Measurements from ENCODE around the gene ODAD2. TPM values are rescaled to one million over a fixed set of nuclear protein-coding genes. Genes with fewer than 3 reads are reported as not detected.

ODAD2 gene
- total RNA-seq, 1 experiment from 2014 or later = not detected

DNA sequence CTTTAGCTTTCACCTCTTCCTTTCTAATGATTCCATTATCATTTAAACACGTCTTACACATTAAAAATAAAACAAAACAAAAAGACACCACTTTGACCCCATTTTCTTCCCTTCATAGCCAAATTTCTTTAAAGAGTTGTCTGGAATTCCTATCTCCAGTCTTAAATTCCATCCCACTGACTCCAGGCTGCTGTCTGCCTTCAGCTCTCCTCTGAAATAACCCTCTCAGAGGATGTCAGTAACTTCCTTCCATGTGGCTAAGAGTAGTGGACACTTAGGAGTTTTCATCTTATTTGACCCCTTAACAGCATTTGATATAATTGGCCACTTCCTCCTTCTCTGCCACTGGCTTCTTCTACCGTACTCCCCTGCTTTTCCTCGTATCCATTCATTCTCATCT is 183.6 kb downstream of the ODAD2 start:
- TF ChIP-seq, protein P1, sequence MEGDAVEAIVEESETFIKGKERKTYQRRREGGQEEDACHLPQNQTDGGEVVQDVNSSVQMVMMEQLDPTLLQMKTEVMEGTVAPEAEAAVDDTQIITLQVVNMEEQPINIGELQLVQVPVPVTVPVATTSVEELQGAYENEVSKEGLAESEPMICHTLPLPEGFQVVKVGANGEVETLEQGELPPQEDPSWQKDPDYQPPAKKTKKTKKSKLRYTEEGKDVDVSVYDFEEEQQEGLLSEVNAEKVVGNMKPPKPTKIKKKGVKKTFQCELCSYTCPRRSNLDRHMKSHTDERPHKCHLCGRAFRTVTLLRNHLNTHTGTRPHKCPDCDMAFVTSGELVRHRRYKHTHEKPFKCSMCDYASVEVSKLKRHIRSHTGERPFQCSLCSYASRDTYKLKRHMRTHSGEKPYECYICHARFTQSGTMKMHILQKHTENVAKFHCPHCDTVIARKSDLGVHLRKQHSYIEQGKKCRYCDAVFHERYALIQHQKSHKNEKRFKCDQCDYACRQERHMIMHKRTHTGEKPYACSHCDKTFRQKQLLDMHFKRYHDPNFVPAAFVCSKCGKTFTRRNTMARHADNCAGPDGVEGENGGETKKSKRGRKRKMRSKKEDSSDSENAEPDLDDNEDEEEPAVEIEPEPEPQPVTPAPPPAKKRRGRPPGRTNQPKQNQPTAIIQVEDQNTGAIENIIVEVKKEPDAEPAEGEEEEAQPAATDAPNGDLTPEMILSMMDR (IDR thresholded peaks at IDR 0.05) = no peak
- TF ChIP-seq SIN3A (IDR thresholded peaks at IDR 0.05; ENCODE audit: borderline replicate concordance, insufficient read depth, low read depth, low read length) = no peak
- TF ChIP-seq, protein P2, sequence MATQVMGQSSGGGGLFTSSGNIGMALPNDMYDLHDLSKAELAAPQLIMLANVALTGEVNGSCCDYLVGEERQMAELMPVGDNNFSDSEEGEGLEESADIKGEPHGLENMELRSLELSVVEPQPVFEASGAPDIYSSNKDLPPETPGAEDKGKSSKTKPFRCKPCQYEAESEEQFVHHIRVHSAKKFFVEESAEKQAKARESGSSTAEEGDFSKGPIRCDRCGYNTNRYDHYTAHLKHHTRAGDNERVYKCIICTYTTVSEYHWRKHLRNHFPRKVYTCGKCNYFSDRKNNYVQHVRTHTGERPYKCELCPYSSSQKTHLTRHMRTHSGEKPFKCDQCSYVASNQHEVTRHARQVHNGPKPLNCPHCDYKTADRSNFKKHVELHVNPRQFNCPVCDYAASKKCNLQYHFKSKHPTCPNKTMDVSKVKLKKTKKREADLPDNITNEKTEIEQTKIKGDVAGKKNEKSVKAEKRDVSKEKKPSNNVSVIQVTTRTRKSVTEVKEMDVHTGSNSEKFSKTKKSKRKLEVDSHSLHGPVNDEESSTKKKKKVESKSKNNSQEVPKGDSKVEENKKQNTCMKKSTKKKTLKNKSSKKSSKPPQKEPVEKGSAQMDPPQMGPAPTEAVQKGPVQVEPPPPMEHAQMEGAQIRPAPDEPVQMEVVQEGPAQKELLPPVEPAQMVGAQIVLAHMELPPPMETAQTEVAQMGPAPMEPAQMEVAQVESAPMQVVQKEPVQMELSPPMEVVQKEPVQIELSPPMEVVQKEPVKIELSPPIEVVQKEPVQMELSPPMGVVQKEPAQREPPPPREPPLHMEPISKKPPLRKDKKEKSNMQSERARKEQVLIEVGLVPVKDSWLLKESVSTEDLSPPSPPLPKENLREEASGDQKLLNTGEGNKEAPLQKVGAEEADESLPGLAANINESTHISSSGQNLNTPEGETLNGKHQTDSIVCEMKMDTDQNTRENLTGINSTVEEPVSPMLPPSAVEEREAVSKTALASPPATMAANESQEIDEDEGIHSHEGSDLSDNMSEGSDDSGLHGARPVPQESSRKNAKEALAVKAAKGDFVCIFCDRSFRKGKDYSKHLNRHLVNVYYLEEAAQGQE (IDR thresholded peaks at IDR 0.05; ENCODE audit: insufficient read depth in 1 of 2, low read depth in 2 of 2, low read length in 1 of 2) = no peak
- no peak for TF ChIP-seq POLR2AphosphoS5 (IDR thresholded peaks at IDR 0.05; ENCODE audit: low read depth, low read length)
- no peak for TF ChIP-seq TCF7L2 (IDR thresholded peaks at IDR 0.05; ENCODE audit: low read depth, low read length)
- POLR2A ChIA-PET = no interaction called here
- CTCF ChIA-PET = no interaction called here
- intact Hi-C loops (cut with micrococcal nuclease; ENCODE audit: unreplicated experiment) (no loop called here), in situ Hi-C loops (cut with HindIII; ENCODE audit: low pct_unique_long_range_greater_than_20kb, low sequenced_read_pairs) (no loop called here)
- ATAC-seq = no peak
- no peaks in the 10 kb centered on the region for H3K9me3 ChIP-seq (ENCODE audit: control insufficient read depth, insufficient read depth, low read depth, low read length)
- BruUV-seq (replicated peaks) = no TSS peak
- H3K27ac ChIP-seq (ENCODE audit: low read length) = no peak overlapping the region
- no peaks in the 10 kb centered on the region for H3K36me3 ChIP-seq (ENCODE audit: control insufficient read depth, insufficient read depth, low read length)
- no peak for DNase-seq (ENCODE audit: low read depth, low spot score)
- no peaks in the 10 kb centered on the region for H3K4me1 ChIP-seq (ENCODE audit: control insufficient read depth, insufficient read depth, low read length)
- H3K4me3 ChIP-seq (ENCODE audit: low read depth in 2 of 2, low read length in 2 of 2) = no peak overlapping the region
- H3K27me3 ChIP-seq (ENCODE audit: control insufficient read depth, insufficient read depth, low read length) = no peaks in the 10 kb centered on the region

GRCh38 chr10:27805180-27805579 is 193.7 kb downstream of the ODAD2 start:
- Histone ChIP-seq H3K9me3 (ENCODE audit: control insufficient read depth, insufficient read depth, low read depth, low read length) (no peaks in the 10 kb centered on the region), H3K4me3 (ENCODE audit: low read depth in 2 of 2, low read length in 2 of 2) (no peak overlapping the region), H3K4me1 (ENCODE audit: control insufficient read depth, insufficient read depth, low read length) (no peaks in the 10 kb centered on the region), H3K36me3 (ENCODE audit: control insufficient read depth, insufficient read depth, low read length) (no peaks in the 10 kb centered on the region), H3K27ac (ENCODE audit: low read length) (no peak overlapping the region), H3K27me3 (ENCODE audit: control insufficient read depth, insufficient read depth, low read length) (no peaks in the 10 kb centered on the region)
- TF ChIP-seq SIN3A (IDR thresholded peaks at IDR 0.05; ENCODE audit: borderline replicate concordance, insufficient read depth, low read depth, low read length) = no peak
- TF ChIP-seq, protein P2 (IDR thresholded peaks at IDR 0.05; ENCODE audit: insufficient read depth in 1 of 2, low read depth in 2 of 2, low read length in 1 of 2) = no peak
- TF ChIP-seq, protein P1 (IDR thresholded peaks at IDR 0.05) = no peak
- no peak for TF ChIP-seq POLR2AphosphoS5 (IDR thresholded peaks at IDR 0.05; ENCODE audit: low read depth, low read length)
- no peak for TF ChIP-seq TCF7L2 (IDR thresholded peaks at IDR 0.05; ENCODE audit: low read depth, low read length)
- intact Hi-C loops (cut with micrococcal nuclease; ENCODE audit: unreplicated experiment) (no loop called here), in situ Hi-C loops (cut with HindIII; ENCODE audit: low pct_unique_long_range_greater_than_20kb, low sequenced_read_pairs) (no loop called here)
- ATAC-seq (no peak), DNase-seq (ENCODE audit: low read depth, low spot score) (no peak)
- BruUV-seq (replicated peaks) = no TSS peak
- POLR2A ChIA-PET = no interaction called here
- CTCF ChIA-PET = no interaction called here
